ENCODE results near the gene FCER2.

DNA sequence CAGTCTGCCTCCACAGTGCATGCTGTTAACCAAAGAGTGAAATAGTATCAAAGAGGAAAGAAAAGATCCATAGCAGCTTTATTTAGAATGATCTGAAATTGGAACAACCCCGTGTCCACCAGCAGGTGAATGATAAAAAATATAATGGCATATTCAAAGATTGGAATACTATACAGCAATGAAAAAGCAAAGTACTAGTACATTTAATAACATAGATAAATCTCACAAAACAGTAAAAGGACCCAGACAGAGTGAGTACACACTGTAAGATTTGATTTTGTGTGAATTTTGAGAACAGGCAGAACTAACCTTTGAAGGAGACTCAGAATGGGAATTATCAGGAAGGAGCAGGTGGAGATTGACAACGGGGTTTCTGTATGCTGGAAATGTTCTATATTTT lies 46.2 kb upstream of the FCER2 start:
- TF ChIP-seq, protein P1, sequence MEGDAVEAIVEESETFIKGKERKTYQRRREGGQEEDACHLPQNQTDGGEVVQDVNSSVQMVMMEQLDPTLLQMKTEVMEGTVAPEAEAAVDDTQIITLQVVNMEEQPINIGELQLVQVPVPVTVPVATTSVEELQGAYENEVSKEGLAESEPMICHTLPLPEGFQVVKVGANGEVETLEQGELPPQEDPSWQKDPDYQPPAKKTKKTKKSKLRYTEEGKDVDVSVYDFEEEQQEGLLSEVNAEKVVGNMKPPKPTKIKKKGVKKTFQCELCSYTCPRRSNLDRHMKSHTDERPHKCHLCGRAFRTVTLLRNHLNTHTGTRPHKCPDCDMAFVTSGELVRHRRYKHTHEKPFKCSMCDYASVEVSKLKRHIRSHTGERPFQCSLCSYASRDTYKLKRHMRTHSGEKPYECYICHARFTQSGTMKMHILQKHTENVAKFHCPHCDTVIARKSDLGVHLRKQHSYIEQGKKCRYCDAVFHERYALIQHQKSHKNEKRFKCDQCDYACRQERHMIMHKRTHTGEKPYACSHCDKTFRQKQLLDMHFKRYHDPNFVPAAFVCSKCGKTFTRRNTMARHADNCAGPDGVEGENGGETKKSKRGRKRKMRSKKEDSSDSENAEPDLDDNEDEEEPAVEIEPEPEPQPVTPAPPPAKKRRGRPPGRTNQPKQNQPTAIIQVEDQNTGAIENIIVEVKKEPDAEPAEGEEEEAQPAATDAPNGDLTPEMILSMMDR (IDR thresholded peaks at IDR 0.05): no peak
- no peak for TF ChIP-seq POLR2A (IDR thresholded peaks at IDR 0.05)
